Thyroid gland (tissue), 4 donors: Measurements from ENCODE around the gene ZBTB37.

Experiments used
- CTCF ChIP-seq, 6 experiments: fragments of 200-600 bp in 3 of 6; fragments of 450-650 bp in 3 of 6; sonication (generic) in 3 of 6; IDR thresholded peaks; one replicate each; pipeline ENCODE4 v1.5.1; 2016 to 2019; ENCODE audit warnings: antibody characterized with exemption in 6 of 6, mild to moderate bottlenecking in 2 of 6, inconsistent platforms in 1 of 6, moderate library complexity in 1 of 6
- POLR2A ChIP-seq, 2 donors: fragments of 450-650 bp; IDR thresholded peaks; one replicate each; pipeline ENCODE4 v1.6.1; 2017; ENCODE audit warnings: antibody characterized with exemption in 2 of 2, mild to moderate bottlenecking in 2 of 2, moderate library complexity in 1 of 2

- no peak for TF ChIP-seq CTCF (IDR thresholded peaks at IDR 0.05)
- TF ChIP-seq POLR2A (IDR thresholded peaks at IDR 0.05) = no peak
Observed at GRCh38 chr1:173856903-173857302, 11.3 kb upstream of the ZBTB37 start.
